HG03432 (cell line): ENCODE measurements around the gene DIPK2A.

ENCODE experiments used
- ATAC-seq: cut with Tn5 transposase; IDR thresholded peaks from one replicate; pipeline ENCODE4 v1.9.1; 2021; ENCODE audit warnings: mild to moderate bottlenecking, moderate library complexity; ENCODE audit not compliant: unreplicated experiment

Gene DIPK2A

DNA sequence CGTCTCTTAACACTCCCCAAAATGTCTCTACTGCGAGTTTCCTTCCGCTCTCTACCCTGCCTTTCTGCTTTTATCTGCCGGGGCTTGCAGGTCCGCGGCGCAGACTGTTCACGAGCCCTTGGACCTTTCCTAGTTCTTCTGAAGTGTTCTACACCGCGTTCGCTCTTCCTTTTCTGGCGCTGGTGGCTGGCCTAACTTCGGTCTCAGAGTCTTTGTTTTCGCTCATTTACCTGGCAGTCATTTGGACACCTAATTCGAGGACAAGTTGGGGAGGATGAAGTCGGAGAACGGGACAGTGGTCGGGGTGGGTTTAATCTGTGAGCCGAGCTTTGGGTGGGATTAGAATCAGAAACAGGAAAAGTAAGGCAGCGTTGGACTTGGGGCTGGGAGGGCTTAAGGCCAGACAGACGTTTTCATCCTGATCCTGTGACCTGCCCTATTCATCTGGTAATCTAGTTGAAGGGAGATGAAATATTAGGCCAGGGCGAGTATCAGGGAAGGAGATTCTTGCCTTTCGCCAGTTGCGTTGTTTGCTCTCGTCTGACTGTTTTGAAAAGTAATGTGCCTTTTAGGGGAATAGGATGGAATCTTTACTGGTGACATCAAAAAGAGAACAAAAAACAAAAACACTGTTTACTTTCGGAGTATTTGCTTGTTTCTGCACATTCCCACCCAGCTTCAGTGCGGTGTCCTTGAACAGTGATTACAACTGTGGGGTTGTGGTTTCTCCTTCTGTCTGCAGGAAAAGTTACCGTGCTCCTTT lies 1.8 kb downstream of the DIPK2A start:
- ATAC-seq, result no peak

DNA sequence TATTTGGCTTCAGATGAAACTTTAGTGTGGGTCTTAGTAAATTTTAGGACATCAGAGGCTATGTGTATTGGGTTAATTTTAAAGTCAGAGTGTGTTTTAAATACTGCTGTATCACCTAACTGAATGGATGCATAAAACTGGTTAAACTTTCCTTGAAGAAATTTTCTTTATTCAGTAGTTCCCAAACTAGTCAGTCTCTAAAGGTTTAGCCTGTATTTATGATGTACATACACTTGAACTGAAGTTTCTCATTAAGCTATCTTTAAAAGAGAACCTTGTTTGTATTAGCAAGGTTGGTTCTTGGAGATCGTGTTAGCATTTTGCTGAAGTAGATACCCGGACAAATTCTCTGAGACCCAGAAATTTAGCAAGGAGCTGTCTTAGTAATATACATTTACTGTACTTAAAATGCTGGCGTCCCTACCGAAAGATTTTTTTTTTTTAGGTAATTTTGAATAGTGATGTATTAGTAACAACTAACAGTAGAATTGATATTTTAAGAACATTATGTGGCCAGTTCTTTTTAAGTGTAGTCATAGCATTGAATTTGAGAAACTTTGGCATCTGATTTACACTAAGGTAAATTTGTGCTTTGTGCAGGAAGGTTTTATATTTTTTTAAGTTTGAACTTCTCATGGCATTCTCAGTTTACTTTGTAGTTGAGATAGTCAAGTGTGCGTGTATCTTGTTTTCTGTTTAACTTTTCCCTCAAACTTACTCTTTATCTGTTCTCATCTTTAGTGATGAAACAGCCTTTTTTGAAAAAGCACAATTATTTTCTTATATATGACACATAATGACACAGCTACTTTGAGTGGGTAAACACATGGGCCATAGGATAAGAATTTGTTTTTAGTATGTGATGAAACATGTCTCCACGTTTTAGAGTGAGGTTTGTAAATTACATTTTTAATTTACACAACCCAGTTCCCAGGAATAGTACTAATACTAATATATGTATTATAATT lies 2.9 kb downstream of the DIPK2A start:
- ATAC-seq, result no peak

DNA sequence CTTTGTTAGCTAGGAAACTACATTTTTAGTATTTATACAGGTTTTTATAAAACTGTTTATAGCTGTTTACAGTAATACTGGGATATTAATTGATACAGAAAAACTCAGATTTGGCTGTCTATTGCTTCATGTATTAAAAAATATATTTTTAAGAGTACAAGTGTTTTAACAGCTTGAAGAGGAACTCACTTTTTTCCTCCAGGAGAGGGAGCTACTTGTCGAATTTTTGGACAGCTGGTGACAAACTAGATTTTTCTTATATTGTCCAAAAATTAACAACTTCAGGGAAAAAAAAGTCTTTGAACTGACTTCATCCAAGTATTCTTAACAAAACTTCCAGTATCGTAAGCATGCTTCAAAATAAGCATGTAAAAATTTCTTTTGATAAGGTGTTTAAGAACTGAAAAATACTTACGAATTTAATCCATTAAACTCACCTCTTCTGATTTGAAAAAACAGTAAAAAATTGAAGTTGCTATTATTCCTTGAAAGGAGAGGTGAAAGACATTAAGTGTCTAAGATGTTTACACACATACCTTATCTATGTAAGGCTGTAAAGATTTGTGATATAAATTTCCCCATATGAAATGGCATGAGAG lies 4.0 kb downstream of the DIPK2A start:
- no peak for ATAC-seq

- ATAC-seq, result peak; percentile 42
Measured at GRCh38 chr3:143977341-143978262, 6.0 kb downstream of the DIPK2A start.

DNA sequence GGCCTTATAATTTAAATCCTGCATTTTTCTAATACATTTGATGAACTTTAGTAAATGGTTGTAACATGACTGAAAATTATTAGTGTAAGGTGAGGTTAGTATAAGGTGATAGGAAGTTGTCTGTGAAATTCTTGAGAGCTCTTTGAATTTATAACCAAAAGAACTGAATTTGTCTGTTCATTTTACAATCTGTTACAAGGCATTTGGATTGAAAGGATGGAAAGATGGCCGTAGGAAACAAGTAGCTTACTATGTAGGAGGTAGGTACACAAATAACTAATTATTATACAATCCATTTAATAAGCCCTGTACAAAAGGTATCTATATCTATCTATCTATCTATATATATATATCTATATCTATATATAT lies 6.6 kb downstream of the DIPK2A start:
- ATAC-seq, result no peak

- no peak for ATAC-seq
Measured at GRCh38 chr3:143979041-143979440, 7.4 kb downstream of the DIPK2A start.

GRCh38 chr3:143979813-143980212 lies 8.2 kb downstream of the DIPK2A start:
- ATAC-seq, result no peak

DNA sequence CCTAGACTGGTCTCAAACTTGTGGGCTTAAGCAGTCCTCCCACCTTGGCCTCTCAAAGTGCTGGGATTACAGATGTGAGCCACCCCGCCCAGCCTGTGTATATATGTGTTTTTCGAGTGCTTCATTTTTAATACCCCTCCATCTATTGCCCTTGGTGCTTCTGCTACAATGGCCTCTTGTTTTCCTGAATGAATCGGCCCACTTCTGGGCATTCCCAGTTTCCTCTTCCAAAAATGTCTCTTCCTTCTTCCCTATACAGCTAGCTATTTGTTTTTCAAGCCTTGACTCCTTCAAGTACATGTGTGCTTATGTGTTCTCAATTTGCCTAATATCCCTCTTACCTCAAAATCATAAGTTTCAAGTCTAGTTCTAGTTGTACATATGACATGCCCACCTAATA lies 16.7 kb downstream of the DIPK2A start:
- ATAC-seq, result no peak

DNA sequence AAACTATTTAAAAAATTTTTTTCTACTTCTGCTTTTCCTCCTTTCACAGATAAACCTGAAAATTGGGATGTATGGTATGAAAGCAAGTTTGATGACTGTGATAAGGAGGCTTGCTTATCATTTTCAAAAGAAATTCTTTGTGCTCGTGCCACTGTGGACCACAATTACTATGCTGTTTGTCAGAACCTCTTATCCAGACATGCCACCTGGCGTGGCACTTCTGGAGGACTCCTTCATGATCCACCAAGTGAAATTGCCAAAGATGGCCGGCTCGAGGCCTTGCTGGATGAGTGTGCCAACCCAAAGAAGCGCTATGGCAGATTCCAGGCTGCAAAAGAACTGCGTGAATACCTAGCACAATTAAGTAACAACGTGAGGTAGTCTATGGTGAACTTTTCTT lies 17.8 kb downstream of the DIPK2A start:
- no peak for ATAC-seq

DNA sequence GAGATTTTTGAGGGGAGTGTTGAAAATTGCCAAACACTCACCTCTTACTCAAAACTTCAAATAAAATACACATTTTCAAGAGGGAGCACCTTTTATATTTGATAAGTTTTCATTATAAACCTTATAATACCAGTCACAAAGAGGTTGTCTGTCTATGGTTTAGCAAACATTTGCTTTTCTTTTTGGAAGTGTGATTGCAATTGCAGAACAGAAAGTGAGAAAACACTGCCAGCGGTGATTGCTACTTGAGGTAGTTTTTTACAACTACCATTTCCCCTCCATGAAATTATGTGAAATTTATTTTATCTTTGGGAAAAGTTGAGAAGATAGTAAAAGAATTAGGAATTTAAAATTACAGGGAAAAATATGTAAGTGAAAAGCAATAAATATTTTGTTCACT lies 20.1 kb downstream of the DIPK2A start:
- ATAC-seq, result no peak

DNA sequence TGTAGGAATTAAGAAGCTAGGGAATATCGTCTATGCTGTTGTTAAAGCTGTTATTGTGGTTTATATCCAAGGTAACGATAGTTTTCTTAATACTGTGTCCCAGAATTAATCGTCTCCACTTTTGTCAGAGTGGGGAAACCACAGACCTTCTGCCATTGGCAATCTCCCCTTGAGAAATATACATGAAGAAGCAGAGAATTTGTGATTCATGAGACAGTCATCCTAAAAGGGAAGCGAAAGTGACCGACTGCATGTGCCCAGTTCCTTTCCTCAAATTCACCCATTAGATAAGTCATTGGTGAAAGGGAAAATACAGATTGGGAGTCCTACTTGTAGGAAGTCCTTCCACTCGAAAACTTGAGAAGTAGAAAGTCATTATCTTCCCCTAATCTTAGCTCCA lies 26.6 kb downstream of the DIPK2A start:
- no peak for ATAC-seq

- no peak for ATAC-seq
Measured at GRCh38 chr3:144003051-144003450, 31.4 kb downstream of the DIPK2A start.

- ATAC-seq, result no peak
Measured at GRCh38 chr3:144010371-144010770, 38.7 kb downstream of the DIPK2A start.

GRCh38 chr3:144011251-144011799 lies 39.7 kb downstream of the DIPK2A start:
- no peak for ATAC-seq

DNA sequence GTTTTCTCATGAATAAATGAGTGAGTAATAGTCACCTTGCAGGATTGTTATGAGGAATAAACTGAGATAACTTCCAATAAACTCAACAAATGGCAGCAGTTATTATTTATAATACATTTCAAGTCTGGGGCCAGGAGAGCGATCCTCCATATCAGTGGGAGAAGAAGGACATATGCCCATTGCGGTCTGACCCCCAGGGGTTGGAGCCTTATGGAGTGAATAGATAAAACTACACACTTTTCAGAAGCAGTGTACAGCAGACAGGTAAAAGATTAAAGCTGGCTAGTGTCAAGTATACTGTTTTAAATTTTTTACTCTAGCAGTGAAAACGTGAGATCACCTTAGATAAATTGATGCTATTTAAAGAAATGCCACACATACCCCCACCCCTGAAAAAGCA lies 43.5 kb downstream of the DIPK2A start:
- no peak for ATAC-seq

DNA sequence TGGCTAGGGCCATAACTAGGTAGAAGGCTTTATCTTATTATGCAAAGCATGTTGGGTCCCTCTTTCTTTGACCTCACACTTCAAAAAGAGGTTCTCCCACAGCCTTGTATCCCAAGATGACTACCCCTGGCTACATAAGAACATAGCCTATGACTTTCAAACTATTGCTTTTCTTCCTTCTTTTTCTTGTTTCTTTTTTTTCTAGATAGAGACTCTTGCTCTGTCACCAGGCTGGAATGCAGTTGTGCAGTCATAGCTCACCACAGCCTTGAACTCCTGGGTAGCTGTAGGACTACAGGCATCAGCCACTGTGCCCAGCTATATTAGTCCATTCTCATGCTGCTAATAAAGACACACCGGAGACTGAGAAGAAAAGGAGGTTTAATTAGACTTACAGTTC lies 47.2 kb downstream of the DIPK2A start:
- ATAC-seq, result no peak
